Loucy (cell line): ENCODE data around the gene TMPRSS2.

Experiments
- H2AFZ ChIP-seq: fragments of 200-600 bp; sonication (generic); 2 replicates; pipeline ENCODE4 v1.6.0; 2016; ENCODE audit warnings: antibody characterized with exemption, mild to moderate bottlenecking, low read length, moderate library complexity
- H3F3A ChIP-seq: fragments of 200-600 bp; 2 replicates; pipeline ENCODE4 v1.6.0; 2016; ENCODE audit warnings: antibody characterized with exemption, low read depth, mild to moderate bottlenecking
- H3K27me3 ChIP-seq: fragments of 200-600 bp; sonication (generic); 2 replicates; pipeline ENCODE4 v1.6.1; 2014; ENCODE audit warnings: low read length, mild to moderate bottlenecking; ENCODE audit not compliant: insufficient read depth, poor library complexity, severe bottlenecking
- H3K36me3 ChIP-seq: fragments of 200-600 bp; sonication (generic); 2 replicates; pipeline ENCODE4 v1.6.1; 2016; ENCODE audit warnings: low read length; ENCODE audit not compliant: insufficient read depth
- H3K4me1 ChIP-seq: fragments of 200-600 bp; sonication (generic); 2 replicates; pipeline ENCODE4 v1.5.1; 2014; ENCODE audit warnings: low read length, mild to moderate bottlenecking; ENCODE audit not compliant: insufficient read depth, poor library complexity, severe bottlenecking
- H3K4me2 ChIP-seq: fragments of 200-600 bp; sonication (generic); 2 replicates; pipeline ENCODE4 v1.6.0; 2014; ENCODE audit warnings: antibody characterized with exemption, low read length, low read depth, mild to moderate bottlenecking; ENCODE audit not compliant: poor library complexity, severe bottlenecking
- H3K4me3 ChIP-seq: fragments of 200-600 bp; sonication (generic); 2 replicates; pipeline ENCODE4 v1.5.1; 2014; ENCODE audit warnings: low read length, mild to moderate bottlenecking, mixed read lengths; ENCODE audit not compliant: poor library complexity, severe bottlenecking
- H3K79me2 ChIP-seq: fragments of 200-600 bp; sonication (generic); 2 replicates; pipeline ENCODE4 v1.6.1; 2014; ENCODE audit warnings: low read length; ENCODE audit not compliant: insufficient read depth
- H3K9ac ChIP-seq: fragments of 200-600 bp; sonication (generic); 2 replicates; pipeline ENCODE4 v1.6.0; 2014; ENCODE audit warnings: mild to moderate bottlenecking, low read depth, low read length, moderate library complexity; ENCODE audit not compliant: poor library complexity, severe bottlenecking
- H3K9me2 ChIP-seq: fragments of 200-600 bp; sonication (generic); replicated peaks from 2 replicates; pipeline ENCODE4 v1.6.1; 2016; ENCODE audit warnings: low read depth, low read length, mixed read lengths
- H3K9me3 ChIP-seq: fragments of 200-600 bp; sonication (generic); 2 replicates; pipeline ENCODE4 v1.6.1; 2014; ENCODE audit warnings: mild to moderate bottlenecking, antibody characterized with exemption, low read length, low read depth; ENCODE audit not compliant: insufficient read depth
- H4K20me1 ChIP-seq: fragments of 200-600 bp; sonication (generic); 2 replicates; pipeline ENCODE4 v1.6.0; 2014; ENCODE audit warnings: antibody characterized with exemption, low read length, mild to moderate bottlenecking; ENCODE audit not compliant: insufficient read depth, poor library complexity, severe bottlenecking
- CTCF ChIP-seq: fragments of 200-600 bp; sonication (generic); conservative IDR thresholded peaks from 2 replicates; pipeline ENCODE4 v1.5.1; 2014; ENCODE audit warnings: mild to moderate bottlenecking, antibody characterized with exemption, low read length
- EZH2phosphoT487 ChIP-seq: fragments of 200-600 bp; IDR thresholded peaks from 2 replicates; pipeline ENCODE4 v1.6.1; 2018; ENCODE audit warnings: antibody characterized with exemption, mild to moderate bottlenecking, moderate library complexity, borderline replicate concordance

Gene TMPRSS2

GRCh38 chr21:41509145-41509496 lies 1.2 kb upstream of the TMPRSS2 start:
- TF ChIP-seq CTCF (no peak), EZH2phosphoT487 (no peak)
- no peaks in the 10 kb centered on the region for H3K79me2 ChIP-seq
- no peaks in the 10 kb centered on the region for H4K20me1 ChIP-seq
- H3K36me3 ChIP-seq: no peaks in the 10 kb centered on the region
- no peaks in the 10 kb centered on the region for H3K4me1 ChIP-seq
- no peaks in the 10 kb centered on the region for H3F3A ChIP-seq
- H3K9me3 ChIP-seq: no peaks in the 10 kb centered on the region
- H3K9ac ChIP-seq: no peak overlapping the region
- H3K4me3 ChIP-seq: no peak overlapping the region
- no peak overlapping the region for H2AFZ ChIP-seq
- H3K4me2 ChIP-seq: no peak overlapping the region
- no peaks in the 10 kb centered on the region for H3K27me3 ChIP-seq
- H3K9me2 ChIP-seq: no peaks in the 10 kb centered on the region

DNA sequence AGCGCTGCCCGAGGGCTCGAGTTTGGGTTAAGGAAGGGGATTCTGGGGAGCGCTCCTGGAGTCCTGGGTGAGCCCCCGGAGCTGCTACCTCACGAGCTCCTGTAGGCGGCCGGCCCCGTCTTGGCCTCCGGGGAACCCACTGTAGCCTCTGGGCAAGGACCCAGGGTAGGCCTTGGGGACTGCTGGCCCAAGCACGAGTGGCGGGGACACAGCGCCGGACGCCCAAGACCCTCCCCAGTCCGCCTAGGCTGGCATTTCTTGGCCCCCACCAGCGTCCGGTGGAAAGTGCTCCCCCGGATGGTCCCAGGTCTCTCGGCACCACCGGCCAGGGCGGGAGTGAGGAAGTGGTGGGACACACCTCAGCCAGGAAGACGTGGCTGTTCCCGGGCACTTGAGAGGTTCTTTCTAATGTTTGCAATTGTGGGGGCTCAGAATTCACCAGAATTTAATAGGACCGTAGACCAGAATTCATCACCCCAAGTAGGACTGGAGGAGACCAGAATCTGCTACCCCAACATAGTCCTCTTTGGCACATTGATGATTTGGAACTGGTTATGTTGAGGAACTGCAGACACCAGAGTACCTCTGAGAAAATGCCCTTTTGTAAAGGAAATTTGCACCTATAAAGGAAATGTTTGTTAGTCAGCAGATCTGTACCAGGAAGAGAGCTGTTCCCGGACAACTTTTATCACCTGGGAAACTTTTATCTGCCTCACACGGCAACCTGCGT lies 622 bp upstream of the TMPRSS2 start:
- TF ChIP-seq EZH2phosphoT487: no peak
- no peak for TF ChIP-seq CTCF
- Histone ChIP-seq H3K9me3 (no peaks in the 10 kb centered on the region), H3K79me2 (no peaks in the 10 kb centered on the region), H3K4me2 (no peak overlapping the region), H2AFZ (no peak overlapping the region), H3K9ac (no peak overlapping the region), H3K36me3 (no peaks in the 10 kb centered on the region), H3K4me1 (no peaks in the 10 kb centered on the region), H3F3A (no peaks in the 10 kb centered on the region), H3K27me3 (no peaks in the 10 kb centered on the region), H3K4me3 (no peak overlapping the region), H3K9me2 (no peaks in the 10 kb centered on the region), H4K20me1 (no peaks in the 10 kb centered on the region)

GRCh38 chr21:41506611-41507520 lies 1.1 kb downstream of the TMPRSS2 start:
- Histone ChIP-seq H3K9me2 (no peaks in the 10 kb centered on the region), H3K36me3 (no peaks in the 10 kb centered on the region), H4K20me1 (no peaks in the 10 kb centered on the region), H3F3A (no peaks in the 10 kb centered on the region), H3K27me3 (no peaks in the 10 kb centered on the region), H3K4me2 (no peak overlapping the region), H2AFZ (no peak overlapping the region), H3K79me2 (no peaks in the 10 kb centered on the region), H3K4me1 (no peaks in the 10 kb centered on the region), H3K4me3 (no peak overlapping the region), H3K9me3 (no peaks in the 10 kb centered on the region), H3K9ac (no peak overlapping the region)
- TF ChIP-seq EZH2phosphoT487: no peak
- TF ChIP-seq CTCF: no peak
